GM12878 (cell line): Measurements from ENCODE around the gene SPRED2. TPM values are rescaled to one million over a fixed set of nuclear protein-coding genes. Genes with fewer than 3 reads are reported as not detected.

Source experiments
- ATAC-seq: fragments of 200-7000 bp; cut with Tn5 transposase; 3 replicates; pipeline ENCODE4 v1.9.1; 2020; ENCODE audit warnings: mild to moderate bottlenecking, moderate library complexity
- BruUV-seq: library from RNA; stranded (reverse); fragments of 400-500 nt; replicated peaks from 2 replicates; lab custom pipeline; 2021; lab: Mats Ljungman, UMichigan
- CTCF ChIA-PET: fragments of 300-600 bp; sonication (Branson Sonifier 250); formaldehyde crosslinking; extraction: SDS; loops from one replicate; lab custom pipeline; 2021; ENCODE audit warnings: inconsistent platforms; lab: Yijun Ruan, JAX
- POLR2A ChIA-PET: fragments of 350-600 bp; formaldehyde crosslinking; extraction: SDS; loops from one replicate; lab custom pipeline; 2021; ENCODE audit warnings: inconsistent platforms; lab: Charles Lee
- RAD21 ChIA-PET: fragments of 300-600 bp; sonication (Branson Sonifier 250); formaldehyde crosslinking; loops from one replicate; lab custom pipeline; 2023; ENCODE audit warnings: antibody characterized with exemption; ENCODE audit not compliant: unreplicated experiment; lab: Charles Lee
- SMC1A ChIA-PET: fragments of 300-600 bp; sonication (Branson Sonifier 250); formaldehyde crosslinking; loops from one replicate; lab custom pipeline; 2023; ENCODE audit not compliant: unreplicated experiment, uncharacterized antibody; lab: Charles Lee
- DNase-seq: peaks from one replicate; pipeline ENCODE4 v3.0.0-alpha.2; 2011; ENCODE audit warnings: low read depth, low spot score
- FAIRE-seq: peaks from 3 replicates; lab custom pipeline; 2011; peaks lifted over from hg19 to GRCh38; lab: Jason Lieb, UNC
- H2AFZ ChIP-seq: 2 replicates; pipeline ENCODE4 v1.6.0; 2011; ENCODE audit warnings: low read depth, low read length, control low read depth; ENCODE audit not compliant: control insufficient read depth
- H3K27ac ChIP-seq: 2 replicates; pipeline ENCODE4 v1.5.1; 2011; ENCODE audit warnings: control low read depth; ENCODE audit not compliant: control insufficient read depth, insufficient read depth
- H3K27me3 ChIP-seq, 2 experiments: replicated peaks in 1 of 2; 2 replicates each; pipeline versions ENCODE4 v1.6.0 to v1.6.1; 2011; ENCODE audit warnings: low read length in 1 of 2; ENCODE audit not compliant: control insufficient read depth in 2 of 2, insufficient read depth in 2 of 2
- H3K36me3 ChIP-seq, 2 experiments: 2 replicates each; pipeline ENCODE4 v1.5.1; 2011; ENCODE audit warnings: low read length in 1 of 2; ENCODE audit not compliant: control insufficient read depth in 2 of 2, insufficient read depth in 2 of 2
- H3K4me1 ChIP-seq: 2 replicates; pipeline ENCODE4 v1.6.1; 2011; ENCODE audit warnings: mild to moderate bottlenecking, low read length, moderate library complexity, mixed read lengths; ENCODE audit not compliant: control insufficient read depth, insufficient read depth
- H3K4me2 ChIP-seq: 2 replicates; pipeline ENCODE4 v1.6.0; 2011; ENCODE audit warnings: control low read depth; ENCODE audit not compliant: control insufficient read depth, insufficient read depth
- H3K4me3 ChIP-seq: fragments of 200-600 bp; sonication (generic); 2 replicates; pipeline ENCODE4 v1.5.1; 2016
- H3K79me2 ChIP-seq: 2 replicates; pipeline ENCODE4 v1.6.0; 2011; ENCODE audit warnings: low read length; ENCODE audit not compliant: control insufficient read depth, insufficient read depth
- H3K9ac ChIP-seq: 2 replicates; pipeline ENCODE4 v1.8.0; 2011; ENCODE audit warnings: low read length, control low read depth, mixed read lengths; ENCODE audit not compliant: control insufficient read depth, insufficient read depth
- H3K9me3 ChIP-seq: replicated peaks from 3 replicates; pipeline ENCODE4 v1.5.1; 2011; ENCODE audit warnings: mild to moderate bottlenecking, low read length; ENCODE audit not compliant: control insufficient read depth, insufficient read depth
- H4K20me1 ChIP-seq: 2 replicates; pipeline ENCODE4 v1.6.0; 2011; ENCODE audit not compliant: control insufficient read depth, insufficient read depth
- ATF7 ChIP-seq: fragments of 450-650 bp; IDR thresholded peaks from 2 replicates; pipeline ENCODE4 v1.6.1; 2016; ENCODE audit warnings: low read depth, mild to moderate bottlenecking
- BACH1 ChIP-seq: fragments of 450-650 bp; IDR thresholded peaks from 2 replicates; pipeline ENCODE4 v1.6.1; 2017; ENCODE audit warnings: mild to moderate bottlenecking, borderline replicate concordance
- BRCA1 ChIP-seq: IDR thresholded peaks from 2 replicates; pipeline ENCODE4 v1.6.1; 2011; ENCODE audit warnings: low read depth, low read length, improper control_type of control experiment
- CHD2 ChIP-seq: IDR thresholded peaks from 2 replicates; pipeline ENCODE4 v1.6.1; 2011; ENCODE audit warnings: low read depth, low read length, improper control_type of control experiment, borderline replicate concordance
- ESRRA ChIP-seq: IDR thresholded peaks from 2 replicates; pipeline ENCODE4 v1.6.1; 2012; ENCODE audit warnings: mild to moderate bottlenecking, low read length, improper control_type of control experiment
- FOXM1 ChIP-seq: IDR thresholded peaks from 2 replicates; pipeline ENCODE4 v1.6.1; 2012; ENCODE audit warnings: low read depth, mild to moderate bottlenecking, inconsistent platforms, low read length, moderate library complexity
- GABPA ChIP-seq: IDR thresholded peaks from 2 replicates; pipeline ENCODE4 v1.6.1; 2014; ENCODE audit warnings: antibody characterized with exemption, low read depth, mild to moderate bottlenecking, inconsistent platforms
- JUNB ChIP-seq: IDR thresholded peaks from 2 replicates; pipeline ENCODE4 v1.6.1; 2016; ENCODE audit warnings: antibody characterized with exemption, mild to moderate bottlenecking
- NR2F1 ChIP-seq: fragments of 450-650 bp; conservative IDR thresholded peaks from 2 replicates; pipeline ENCODE4 v1.6.1; 2017; ENCODE audit warnings: mild to moderate bottlenecking
- NRF1 ChIP-seq: conservative IDR thresholded peaks from 2 replicates; pipeline ENCODE4 v1.6.1; 2011; ENCODE audit warnings: mild to moderate bottlenecking, low read depth, low read length, improper control_type of control experiment
- PRDM15 ChIP-seq: fragments of 450-650 bp; formaldehyde crosslinking; IDR thresholded peaks from 2 replicates; pipeline ENCODE4 v1.4.0; 2020; ENCODE audit warnings: mild to moderate bottlenecking, moderate library complexity
- SMAD1 ChIP-seq: fragments of 450-650 bp; IDR thresholded peaks from 2 replicates; pipeline ENCODE4 v1.6.1; 2018; ENCODE audit warnings: mild to moderate bottlenecking, low read depth; ENCODE audit not compliant: partially characterized antibody
- SPI1 ChIP-seq: IDR thresholded peaks from 2 replicates; pipeline ENCODE4 v1.6.1; 2011; ENCODE audit warnings: low read depth, mild to moderate bottlenecking, low read length, moderate library complexity, borderline replicate concordance; ENCODE audit not compliant: insufficient read depth
- SUPT20H ChIP-seq: IDR thresholded peaks from 2 replicates; pipeline ENCODE4 v1.6.1; 2011; ENCODE audit warnings: low read depth, mild to moderate bottlenecking, low read length, moderate library complexity, borderline replicate concordance; ENCODE audit not compliant: control insufficient read depth
- YY1 ChIP-seq: IDR thresholded peaks from 2 replicates; pipeline ENCODE4 v1.6.1; 2011; ENCODE audit warnings: low read depth, mild to moderate bottlenecking, low read length
- WGBS: methylation state at CpG from one replicate; pipeline ENCODE4 v1.1.6; 2016; ENCODE audit warnings: low lambda C conversion rate; ENCODE audit not compliant: insufficient replicate concordance, insufficient coverage; ENCODE audit errors: missing lambda C conversion rate; 5-methylcytosine and 5-hydroxymethylcytosine counted together
- in situ Hi-C: fragments of 300-500 bp; cut with MboI; formaldehyde crosslinking; loops from 9 replicates; pipeline ENCODE4 v1.14.3; 2018; ENCODE audit warnings: mixed read lengths
- intact Hi-C: fragments of 100-400 bp; cut with micrococcal nuclease; formaldehyde crosslinking; loops from one replicate; pipeline ENCODE4 v1.14.2; 2022; ENCODE audit not compliant: unreplicated experiment
- polyA plus RNA-seq, 11 experiments: library from polyadenylated mRNA; depleted of rRNA in 4 of 11; unstranded in 6 of 11; stranded (reverse) in 5 of 11; fragments of >200 nt; fragmentation: Nextera tagmentation in 4 of 11; fragmentation: Illumina TruSeq in 1 of 11; extraction: Ambion mirVana in 4 of 11; extraction: Trizol in 1 of 11; gene quantifications; 1 replicate in 1 of 11; 2 replicates in 10 of 11; pipeline versions ENCODE4 v1.2.1 to v1.2.3, GENCODE V29; 2011 to 2016; ENCODE audit warnings: inconsistent platforms in 2 of 11, missing spikeins in 2 of 11, low read depth in 1 of 11
- total RNA-seq, 4 experiments: library from RNA; depleted of rRNA in 3 of 4; stranded (reverse); fragments of >200 nt in 3 of 4; fragmentation: Illumina TruSeq in 1 of 4; extraction: Trizol in 1 of 4; gene quantifications; 2 replicates each; pipeline versions ENCODE4 v1.2.1 to v1.2.3, GENCODE V29; 2013 to 2021

The SPRED2 gene
- total and polyA plus RNA-seq, 10 of the 15 experiments (the other 5 are each of a cell fraction or from before 2014, with no cell fraction given), result 3.0 to 23.9 (median 9.7) TPM

- FAIRE-seq, result no peak
Measured at GRCh38 chr2:65413106-65413505, 19.3 kb downstream of the SPRED2 start.

More at GRCh38 chr2:65413106-65413505, 19.3 kb downstream of the SPRED2 start:
- Histone ChIP-seq H3K4me1 (peaks cover 15% of the 10 kb centered on the region), H3K4me2 (no peak overlapping the region), H3K9ac (no peak overlapping the region), H3K36me3 (no peaks in the 10 kb centered on the region), H3K9me3 (no peaks in the 10 kb centered on the region), H3K4me3 (no peak overlapping the region), H3K27me3 (no peaks in the 10 kb centered on the region), H4K20me1 (no peaks in the 10 kb centered on the region), H3K27ac (no peak overlapping the region), H2AFZ (no peak overlapping the region), H3K79me2 (peaks cover 3% of the 10 kb centered on the region; the same call in 1 of the 2 replicates)
- 26% methylated on average over 2 of the region's 2 CpGs for WGBS
- no TSS peak for BruUV-seq
- ATAC-seq, result no peak
- DNase-seq, result no peak
- SMC1A ChIA-PET, result interaction anchor here (1.2 to 4.7 kb wide), 2 partner anchors 15 to 90 kb away, joined by 3 to 32 read pairs; no protein-coding TSS in a partner anchor
- intact Hi-C loops (no loop called here), in situ Hi-C loops (no loop called here)
- POLR2A ChIA-PET, result interaction anchor here (0.5 to 0.6 kb wide), 2 partner anchors 16 to 23 kb away, joined by 3 to 7 read pairs; no protein-coding TSS in a partner anchor
- RAD21 ChIA-PET, result interaction anchor here (1.3 kb wide), 1 partner anchor 17 kb away, joined by 3 read pairs; no protein-coding TSS in a partner anchor
- CTCF ChIA-PET, result interaction anchor here (1.0 kb wide), 1 partner anchor 55 kb away, joined by 3 read pairs; no protein-coding TSS in a partner anchor
- no peak for TF ChIP-seq SPI1
- TF ChIP-seq GABPA, result no peak
- no peak for TF ChIP-seq PRDM15 (CRISPR knock-in tag)
- no peak for TF ChIP-seq ESRRA
- TF ChIP-seq SMAD1, result no peak
- no peak for TF ChIP-seq ATF7
- no peak for TF ChIP-seq BACH1
- TF ChIP-seq BRCA1, result no peak
- TF ChIP-seq YY1, result no peak
- no peak for TF ChIP-seq FOXM1
- no peak for TF ChIP-seq NRF1
- TF ChIP-seq CHD2, result no peak
- no peak for TF ChIP-seq NR2F1
- TF ChIP-seq SUPT20H, result no peak
- no peak for TF ChIP-seq JUNB
